ENCODE results near the gene KIAA0232.

Gene KIAA0232

DNA sequence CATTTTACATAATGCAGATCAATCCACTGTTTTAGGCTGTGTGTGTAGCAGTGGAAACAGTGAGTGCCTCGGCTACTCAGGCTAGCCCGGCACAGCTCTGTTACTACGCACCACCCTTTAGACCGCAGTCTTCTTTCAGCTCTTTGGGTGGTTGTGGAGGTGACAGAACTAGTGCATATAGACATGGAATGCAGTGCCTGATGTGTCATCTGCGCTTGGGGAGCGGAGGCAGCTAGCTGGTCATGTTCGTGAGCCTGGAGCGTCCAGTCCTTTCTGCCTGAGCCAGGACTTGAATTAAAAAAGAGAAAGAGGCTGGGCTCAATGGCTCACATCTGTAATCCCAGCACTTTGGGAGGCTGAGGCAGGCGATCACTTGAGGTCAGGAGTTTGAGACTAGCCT lies 131.9 kb downstream of the KIAA0232 start:
- ChIA-PET POLR2A (no interaction called here), CTCF (interaction anchor here (1.2 kb wide), 1 partner anchor 85 kb away, joined by 8 read pairs; no protein-coding TSS in a partner anchor)
- DNase-seq (ENCODE audit: extremely low spot score): no peak
- TF ChIP-seq PKNOX1 (IDR thresholded peaks at IDR 0.05) (no peak), TARDBP (IDR thresholded peaks at IDR 0.05) (no peak), ZNF384 (IDR thresholded peaks at IDR 0.05) (no peak), ARNT (IDR thresholded peaks at IDR 0.05) (no peak), CTBP1 (IDR thresholded peaks at IDR 0.05; ENCODE audit: borderline replicate concordance) (no peak), ELF4 (IDR thresholded peaks at IDR 0.05) (no peak), BHLHE40 (IDR thresholded peaks at IDR 0.05; ENCODE audit: borderline replicate concordance) (no peak), L3MBTL2 (conservative IDR thresholded peaks at IDR 0.05) (no peak), SP1 (IDR thresholded peaks at IDR 0.05) (no peak), FOXA1 (IDR thresholded peaks at IDR 0.05) (no peak), FOXK2 (IDR thresholded peaks at IDR 0.05) (no peak), SUZ12 (IDR thresholded peaks at IDR 0.05) (no peak)

DNA sequence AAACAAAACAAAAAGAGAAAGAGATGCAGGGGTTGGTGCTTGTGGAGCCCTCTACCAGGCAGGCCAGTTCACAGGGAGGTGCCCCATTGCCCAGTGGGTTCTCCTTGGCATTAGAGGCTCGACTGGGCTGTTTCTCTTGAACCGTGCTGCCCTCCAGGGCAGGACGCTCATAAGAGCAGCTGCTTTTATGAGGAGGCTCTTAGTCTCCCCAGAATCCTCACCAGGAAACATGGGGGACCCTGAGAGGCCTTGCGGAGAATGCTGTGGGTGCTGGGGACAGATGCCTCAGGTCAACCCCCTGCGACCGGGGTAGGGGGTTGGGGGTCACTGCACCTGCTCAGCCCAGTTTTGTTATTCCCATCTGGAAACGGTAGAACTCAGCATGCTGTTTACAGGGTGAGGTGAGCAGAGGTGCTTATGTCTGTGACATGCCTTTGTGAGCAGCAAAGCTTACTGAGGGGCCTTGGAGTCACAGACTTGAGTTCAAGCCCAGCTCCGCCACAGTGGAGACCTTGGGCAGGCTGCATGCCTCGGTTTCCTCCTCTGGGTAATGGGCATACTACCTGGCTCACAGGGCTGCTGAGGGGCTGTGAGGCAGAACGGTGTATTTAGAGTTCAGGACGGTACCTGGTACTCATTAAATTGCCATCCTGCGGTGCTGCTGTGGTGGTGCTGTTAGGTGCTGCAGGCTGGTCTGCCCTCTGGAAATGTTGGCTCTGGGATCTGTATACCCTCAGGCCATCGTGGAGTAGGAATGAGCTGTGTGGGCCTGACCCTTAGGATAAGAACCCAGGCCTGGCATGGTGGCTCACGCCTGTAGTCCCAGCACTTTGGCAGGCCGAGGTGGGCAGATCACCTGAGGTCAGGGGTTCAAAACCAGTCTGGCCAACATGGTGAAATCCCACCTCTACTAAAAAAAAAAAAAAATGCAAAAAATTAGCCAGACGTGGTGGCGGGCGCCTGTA lies 132.8 kb downstream of the KIAA0232 start:
- no peak for DNase-seq (ENCODE audit: extremely low spot score)
- ChIA-PET POLR2A (no interaction called here), CTCF (interaction anchor here (0.6 to 1.2 kb wide), 2 partner anchors 84 to 289 kb away, joined by 3 to 8 read pairs; no protein-coding TSS in a partner anchor)
- TF ChIP-seq PKNOX1 (IDR thresholded peaks at IDR 0.05) (no peak), ARNT (IDR thresholded peaks at IDR 0.05) (no peak), LEF1 (IDR thresholded peaks at IDR 0.05; ENCODE audit: borderline replicate concordance) (no peak), SP1 (IDR thresholded peaks at IDR 0.05) (no peak), SUZ12 (IDR thresholded peaks at IDR 0.05) (no peak)

DNA sequence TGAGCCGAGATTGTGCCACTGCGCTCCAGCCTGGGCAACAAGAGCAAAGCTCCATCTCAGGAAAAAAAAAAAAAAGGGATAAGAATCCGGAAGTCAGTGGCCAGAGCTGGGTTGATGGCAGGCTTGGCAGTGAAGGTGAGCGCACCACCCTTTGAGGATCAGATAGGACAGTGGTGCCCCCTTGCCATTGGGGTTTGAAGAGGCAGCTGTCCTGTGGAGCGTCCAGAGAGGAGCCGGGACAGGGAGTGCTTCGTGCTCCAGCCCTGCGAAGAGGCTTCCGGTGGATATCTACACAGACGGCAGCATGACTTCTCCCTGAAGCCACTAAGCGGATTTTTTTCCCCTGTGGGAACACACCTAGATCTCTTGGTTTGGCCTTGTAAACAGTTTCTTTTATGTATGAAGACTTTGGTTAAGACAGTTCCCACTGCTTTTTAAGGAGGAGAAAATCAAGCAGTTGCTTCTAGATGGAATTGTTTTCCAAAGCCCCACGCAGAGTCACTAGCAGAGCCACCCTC lies 133.6 kb downstream of the KIAA0232 start:
- no peak for DNase-seq (ENCODE audit: extremely low spot score)
- POLR2A ChIA-PET: interaction anchor here (1.3 kb wide), 1 partner anchor 71 kb away, joined by 4 read pairs; no protein-coding TSS in a partner anchor
- CTCF ChIA-PET: interaction anchor here (0.6 to 1.9 kb wide), 2 partner anchors 15 to 290 kb away, joined by 3 to 4 read pairs; no protein-coding TSS in a partner anchor
- TF ChIP-seq ZNF384 (IDR thresholded peaks at IDR 0.05): no peak
- TF ChIP-seq BHLHE40 (IDR thresholded peaks at IDR 0.05; ENCODE audit: borderline replicate concordance): no peak

DNA sequence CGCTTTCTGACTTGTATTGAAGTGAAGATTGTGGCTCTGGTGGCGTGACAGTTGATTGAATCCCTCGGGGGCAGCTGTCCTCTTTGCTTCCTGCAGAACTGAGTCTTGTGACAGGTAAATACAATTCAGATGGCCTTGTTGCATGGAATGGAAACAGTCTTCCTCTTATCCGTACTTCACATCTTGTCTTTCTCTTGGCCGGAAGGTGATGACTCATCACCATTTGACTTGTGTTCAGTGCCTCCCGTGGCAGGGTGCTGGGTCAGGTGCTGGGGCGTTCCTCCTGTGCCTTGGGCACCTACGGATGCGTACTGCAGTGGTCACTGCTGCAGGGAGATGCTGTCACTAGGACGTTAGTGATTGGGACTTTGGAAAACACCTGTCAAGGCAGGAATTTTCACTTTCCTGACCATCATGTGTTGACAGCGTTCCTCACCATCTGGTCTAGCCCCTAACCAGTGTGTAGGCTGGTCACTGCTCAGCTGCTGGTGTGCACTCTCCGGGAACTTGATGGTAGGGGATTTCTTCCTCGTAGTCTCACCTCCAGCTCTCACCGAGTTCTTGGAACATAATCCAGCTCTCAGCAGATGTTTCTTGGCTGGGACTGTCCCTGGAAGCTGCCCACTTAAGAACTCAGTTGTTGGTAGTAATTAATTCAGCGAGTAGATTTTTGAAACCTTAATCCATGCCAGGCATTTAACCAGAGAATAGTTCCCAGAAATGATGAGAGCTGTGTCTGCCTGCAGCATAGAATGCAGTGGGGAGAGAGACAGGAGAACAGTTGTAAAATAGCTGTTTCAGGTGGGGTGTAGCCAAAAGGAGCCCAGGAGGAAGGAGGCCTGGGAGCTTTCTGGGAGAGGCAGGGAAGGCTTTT lies 134.3 kb downstream of the KIAA0232 start:
- no peak for DNase-seq (ENCODE audit: extremely low spot score)
- ChIA-PET CTCF (interaction anchor here (0.6 to 1.9 kb wide), 5 partner anchors 8 to 152 kb away, joined by 3 to 6 read pairs (median 3); no protein-coding TSS in a partner anchor), POLR2A (interaction anchor here (1.3 to 1.4 kb wide), 2 partner anchors 8 to 70 kb away, joined by 4 to 5 read pairs; no protein-coding TSS in a partner anchor)
- TF ChIP-seq CTBP1 (IDR thresholded peaks at IDR 0.05; ENCODE audit: borderline replicate concordance): no peak
- TF ChIP-seq HDGF (IDR thresholded peaks at IDR 0.05; ENCODE audit: borderline replicate concordance): no peak
- TF ChIP-seq SP1 (IDR thresholded peaks at IDR 0.05): no peak
- no peak for TF ChIP-seq PKNOX1 (IDR thresholded peaks at IDR 0.05)
- no peak for TF ChIP-seq TARDBP (IDR thresholded peaks at IDR 0.05)
- no peak for TF ChIP-seq ELF4 (IDR thresholded peaks at IDR 0.05)
- TF ChIP-seq SUZ12 (IDR thresholded peaks at IDR 0.05): no peak
- TF ChIP-seq FOXK2 (IDR thresholded peaks at IDR 0.05): no peak
- TF ChIP-seq ZNF384 (IDR thresholded peaks at IDR 0.05): no peak
- no peak for TF ChIP-seq FOXM1 (IDR thresholded peaks at IDR 0.05; ENCODE audit: borderline replicate concordance)
- no peak for TF ChIP-seq L3MBTL2 (conservative IDR thresholded peaks at IDR 0.05)
- TF ChIP-seq LEF1 (IDR thresholded peaks at IDR 0.05; ENCODE audit: borderline replicate concordance): no peak
- TF ChIP-seq FOXA1 (IDR thresholded peaks at IDR 0.05): no peak
- TF ChIP-seq BHLHE40 (IDR thresholded peaks at IDR 0.05; ENCODE audit: borderline replicate concordance): no peak
- no peak for TF ChIP-seq NFRKB (IDR thresholded peaks at IDR 0.05)
- no peak for TF ChIP-seq ARNT (IDR thresholded peaks at IDR 0.05)

- POLR2A ChIA-PET: interaction anchor here (1.3 to 1.4 kb wide), 2 partner anchors 9 to 69 kb away, joined by 4 to 5 read pairs; no protein-coding TSS in a partner anchor
- CTCF ChIA-PET: interaction anchor here (0.6 to 1.9 kb wide), 5 partner anchors 9 to 152 kb away, joined by 3 to 6 read pairs (median 3); no protein-coding TSS in a partner anchor
- peak; percentile 69 for DNase-seq (ENCODE audit: extremely low spot score)
- TF ChIP-seq L3MBTL2 (conservative IDR thresholded peaks at IDR 0.05) (peak; percentile 58), NFRKB (IDR thresholded peaks at IDR 0.05) (no peak), ARNT (IDR thresholded peaks at IDR 0.05) (no peak), BHLHE40 (IDR thresholded peaks at IDR 0.05; ENCODE audit: borderline replicate concordance) (no peak), PKNOX1 (IDR thresholded peaks at IDR 0.05) (no peak), SP1 (IDR thresholded peaks at IDR 0.05) (no peak), FOXA1 (IDR thresholded peaks at IDR 0.05) (no peak), FOXM1 (IDR thresholded peaks at IDR 0.05; ENCODE audit: borderline replicate concordance) (no peak), CTBP1 (IDR thresholded peaks at IDR 0.05; ENCODE audit: borderline replicate concordance) (peak; percentile 6; the same call in 1 of the 2 replicates), LEF1 (IDR thresholded peaks at IDR 0.05; ENCODE audit: borderline replicate concordance) (no peak)
Observed at GRCh38 chr4:6917461-6918271, 135.1 kb downstream of the KIAA0232 start.

Measured in HEK293T (cell line).